ENCODE measurements around the gene USP17L25.
"Not testable (repeated sequence)": the region's sequence is repeated elsewhere in the genome, so short reads cannot be mapped to it uniquely, and the experiment has no call there.

The USP17L25 gene

GRCh38 chr4:9329611-9330010 is at the start of gene USP17L25:
TSS of gene USP17L25 (plus strand) at chr4:9329911. CDS start at chr4:9329911, 0 bp downstream.
- not testable (repeated sequence) for DNase-seq (ENCODE audit: low spot score)

GRCh38 chr4:9324191-9324590 is 5.5 kb upstream of the USP17L25 start:
- DNase-seq (ENCODE audit: low spot score): not testable (repeated sequence)

GRCh38 chr4:9324865-9325264 is 4.8 kb upstream of the USP17L25 start, which contains the start of gene USP17L24:
TSS of gene USP17L24 (plus strand) at chr4:9325165. CDS start at chr4:9325165, 0 bp downstream.
- DNase-seq (ENCODE audit: low spot score): not testable (repeated sequence)

- not testable (repeated sequence) for DNase-seq (ENCODE audit: low spot score)
These were observed 4.6 kb downstream of the USP17L25 start, which contains the start of gene USP17L26 for GRCh38 chr4:9334358-9334757. TSS of gene USP17L26 (plus strand) at chr4:9334658. CDS start at chr4:9334658, 0 bp downstream.

DNA sequence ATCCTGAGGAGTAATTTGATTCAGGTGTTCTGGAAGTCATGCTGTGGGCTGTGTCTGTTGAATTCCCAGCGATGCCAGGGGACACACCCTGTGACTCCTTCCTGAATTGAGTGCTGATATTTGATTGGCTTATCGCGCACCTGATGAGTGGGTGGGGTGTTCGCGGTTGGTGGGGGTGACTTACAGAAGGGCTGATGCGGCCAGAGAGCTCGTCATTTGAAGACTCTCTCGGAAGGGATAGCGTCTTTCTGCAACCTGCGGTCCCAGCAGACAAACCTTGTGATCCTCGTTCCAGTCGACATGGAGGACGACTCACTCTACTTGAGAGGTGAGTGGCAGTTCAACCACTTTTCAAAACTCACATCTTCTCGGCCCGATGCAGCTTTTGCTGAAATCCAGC is 9.4 kb downstream of the USP17L25 start, which contains the start of gene USP17L5:
Gene USP17L5, plus strand, starts transcription at position 301 of the 400 bp plus-strand sequence. Its CDS starts 0 bp downstream, at position 301.
- not testable (repeated sequence) for DNase-seq (ENCODE audit: low spot score)

DNA sequence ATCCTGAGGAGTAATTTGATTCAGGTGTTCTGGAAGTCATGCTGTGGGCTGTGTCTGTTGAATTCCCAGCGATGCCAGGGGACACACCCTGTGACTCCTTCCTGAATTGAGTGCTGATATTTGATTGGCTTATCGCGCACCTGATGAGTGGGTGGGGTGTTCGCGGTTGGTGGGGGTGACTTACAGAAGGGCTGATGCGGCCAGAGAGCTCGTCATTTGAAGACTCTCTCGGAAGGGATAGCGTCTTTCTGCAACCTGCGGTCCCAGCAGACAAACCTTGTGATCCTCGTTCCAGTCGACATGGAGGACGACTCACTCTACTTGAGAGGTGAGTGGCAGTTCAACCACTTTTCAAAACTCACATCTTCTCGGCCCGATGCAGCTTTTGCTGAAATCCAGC is 14.1 kb downstream of the USP17L25 start, which contains the start of gene USP17L27:
Gene USP17L27, plus strand, starts transcription at position 301 of the 400 bp plus-strand sequence. Its CDS starts 0 bp downstream, at position 301.
- not testable (repeated sequence) for DNase-seq (ENCODE audit: low spot score)

DNA sequence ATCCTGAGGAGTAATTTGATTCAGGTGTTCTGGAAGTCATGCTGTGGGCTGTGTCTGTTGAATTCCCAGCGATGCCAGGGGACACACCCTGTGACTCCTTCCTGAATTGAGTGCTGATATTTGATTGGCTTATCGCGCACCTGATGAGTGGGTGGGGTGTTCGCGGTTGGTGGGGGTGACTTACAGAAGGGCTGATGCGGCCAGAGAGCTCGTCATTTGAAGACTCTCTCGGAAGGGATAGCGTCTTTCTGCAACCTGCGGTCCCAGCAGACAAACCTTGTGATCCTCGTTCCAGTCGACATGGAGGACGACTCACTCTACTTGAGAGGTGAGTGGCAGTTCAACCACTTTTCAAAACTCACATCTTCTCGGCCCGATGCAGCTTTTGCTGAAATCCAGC is 18.9 kb downstream of the USP17L25 start, which contains the start of gene USP17L28:
Gene USP17L28, plus strand, starts transcription at position 301 of the 400 bp plus-strand sequence. Its CDS starts 0 bp downstream, at position 301.
- DNase-seq (ENCODE audit: low spot score): not testable (repeated sequence)

DNA sequence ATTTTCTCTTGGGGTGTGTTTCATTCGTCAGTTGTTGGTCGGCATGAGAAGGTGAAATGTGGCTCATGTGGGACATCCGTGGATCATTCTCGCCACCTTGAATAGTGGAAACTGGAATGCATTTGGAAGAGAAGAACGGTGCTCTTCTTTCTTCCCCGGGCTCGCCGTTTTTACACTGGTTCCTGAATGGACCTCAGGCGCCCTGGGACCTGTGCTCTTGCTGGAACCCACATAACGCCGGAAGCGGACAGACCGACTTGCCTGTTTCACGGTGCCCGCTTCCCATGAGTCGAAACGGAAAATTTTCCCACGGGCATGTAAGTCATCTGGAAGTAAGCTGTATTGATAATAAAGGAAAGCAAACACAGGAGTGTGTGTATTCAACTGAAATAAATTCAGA is 21.2 kb downstream of the USP17L25 start:
- not testable (repeated sequence) for DNase-seq (ENCODE audit: low spot score)

DNA sequence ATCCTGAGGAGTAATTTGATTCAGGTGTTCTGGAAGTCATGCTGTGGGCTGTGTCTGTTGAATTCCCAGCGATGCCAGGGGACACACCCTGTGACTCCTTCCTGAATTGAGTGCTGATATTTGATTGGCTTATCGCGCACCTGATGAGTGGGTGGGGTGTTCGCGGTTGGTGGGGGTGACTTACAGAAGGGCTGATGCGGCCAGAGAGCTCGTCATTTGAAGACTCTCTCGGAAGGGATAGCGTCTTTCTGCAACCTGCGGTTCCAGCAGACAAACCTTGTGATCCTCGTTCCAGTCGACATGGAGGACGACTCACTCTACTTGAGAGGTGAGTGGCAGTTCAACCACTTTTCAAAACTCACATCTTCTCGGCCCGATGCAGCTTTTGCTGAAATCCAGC is 23.6 kb downstream of the USP17L25 start, which contains the start of gene USP17L29:
Gene USP17L29, plus strand, starts transcription at position 301 of the 400 bp plus-strand sequence. Its CDS starts 0 bp downstream, at position 301.
- DNase-seq (ENCODE audit: low spot score): not testable (repeated sequence)

- not testable (repeated sequence) for DNase-seq (ENCODE audit: low spot score)
These were observed 33.1 kb downstream of the USP17L25 start, which contains the start of gene USP17L30 for GRCh38 chr4:9362829-9363228. TSS of gene USP17L30 (plus strand) at chr4:9363129. CDS start at chr4:9363129, 0 bp downstream.

- DNase-seq (ENCODE audit: low spot score): not testable (repeated sequence)
These were observed 50.2 kb downstream of the USP17L25 start for GRCh38 chr4:9379881-9380280.
